IMR-90 (cell line): Measurements from ENCODE around the gene CTSH. TPM values are rescaled to one million over a fixed set of nuclear protein-coding genes. Genes with fewer than 3 reads are reported as not detected.

Experiments used
- ATAC-seq: fragments of 200-7000 bp; cut with Tn5 transposase; 2 replicates; pipeline ENCODE4 v1.9.1; 2020; ENCODE audit warnings: low read depth, mild to moderate bottlenecking, moderate library complexity
- BruUV-seq: library from RNA; stranded (reverse); fragments of 400-500 nt; replicated peaks from 2 replicates; lab custom pipeline; 2021; lab: Mats Ljungman, UMichigan
- CTCF ChIA-PET: fragments of 300-600 bp; formaldehyde crosslinking; extraction: SDS; loops from one replicate; lab custom pipeline; 2021; ENCODE audit warnings: antibody characterized with exemption; lab: Yijun Ruan, JAX
- POLR2A ChIA-PET: fragments of 300-600 bp; sonication (Branson Sonifier 250); formaldehyde crosslinking; loops from one replicate; lab custom pipeline; 2022; ENCODE audit warnings: antibody characterized with exemption; ENCODE audit not compliant: unreplicated experiment; lab: Charles Lee
- DNase-seq: peaks from one replicate; pipeline ENCODE4 v3.0.0; 2013
- H2AFZ ChIP-seq: replicated peaks from 2 replicates; pipeline ENCODE3; 2013; ENCODE audit warnings: low read length, mild to moderate bottlenecking; ENCODE audit not compliant: poor library complexity
- H2AK5ac ChIP-seq: 2 replicates; pipeline ENCODE4 v1.6.1; 2013; ENCODE audit warnings: low read depth, low read length, inconsistent platforms
- H2AK9ac ChIP-seq: replicated peaks from 2 replicates; pipeline ENCODE3; 2013; ENCODE audit warnings: mild to moderate bottlenecking, low read depth, low read length, moderate library complexity; ENCODE audit not compliant: poor library complexity
- H2BK120ac ChIP-seq: 2 replicates; pipeline ENCODE4 v1.6.1; 2013; ENCODE audit warnings: low read depth, low read length, inconsistent platforms
- H2BK15ac ChIP-seq: 3 replicates; pipeline ENCODE4 v1.6.1; 2013; ENCODE audit warnings: low read depth, low read length, inconsistent platforms
- H2BK20ac ChIP-seq: 2 replicates; pipeline ENCODE4 v1.6.1; 2013; ENCODE audit warnings: low read depth, mild to moderate bottlenecking, inconsistent platforms, low read length, moderate library complexity
- H2BK5ac ChIP-seq: 2 replicates; pipeline ENCODE4 v1.6.1; 2013; ENCODE audit warnings: mild to moderate bottlenecking, low read depth, low read length, inconsistent platforms; ENCODE audit not compliant: poor library complexity, severe bottlenecking
- H3K14ac ChIP-seq: replicated peaks from 2 replicates; pipeline ENCODE4 v1.6.1; 2013; ENCODE audit warnings: low read depth, low read length, inconsistent platforms
- H3K18ac ChIP-seq: 2 replicates; pipeline ENCODE4 v1.6.1; 2013; ENCODE audit warnings: low read depth, low read length, control low read depth
- H3K23ac ChIP-seq: 2 replicates; pipeline ENCODE4 v1.6.1; 2013; ENCODE audit warnings: low read depth, low read length, inconsistent platforms
- H3K27ac ChIP-seq: 2 replicates; pipeline ENCODE4 v1.5.1; 2013; ENCODE audit warnings: mild to moderate bottlenecking, control low read depth, low read length; ENCODE audit not compliant: insufficient read depth
- H3K27me3 ChIP-seq: 2 replicates; pipeline ENCODE4 v1.6.1; 2013; ENCODE audit warnings: low read length; ENCODE audit not compliant: control insufficient read depth, insufficient read depth
- H3K36me3 ChIP-seq: 2 replicates; pipeline ENCODE4 v1.6.1; 2013; ENCODE audit warnings: low read length, mixed read lengths; ENCODE audit not compliant: control insufficient read depth, insufficient read depth
- H3K4ac ChIP-seq: 2 replicates; pipeline ENCODE4 v1.6.1; 2013; ENCODE audit warnings: low read depth, low read length, inconsistent platforms
- H3K4me1 ChIP-seq: 2 replicates; pipeline ENCODE4 v1.6.1; 2013; ENCODE audit warnings: low read length, mixed read lengths; ENCODE audit not compliant: control insufficient read depth, insufficient read depth
- H3K4me2 ChIP-seq: 2 replicates; pipeline ENCODE4 v1.6.1; 2013; ENCODE audit warnings: low read depth, mild to moderate bottlenecking, control low read depth, low read length, moderate library complexity
- H3K4me3 ChIP-seq: 2 replicates; pipeline ENCODE4 v1.5.1; 2013; ENCODE audit warnings: low read depth, mild to moderate bottlenecking, control low read depth, low read length, moderate library complexity; ENCODE audit not compliant: insufficient read depth
- H3K56ac ChIP-seq: 2 replicates; pipeline ENCODE4 v1.6.1; 2013; ENCODE audit warnings: low read length, inconsistent platforms; ENCODE audit not compliant: insufficient read depth; ENCODE audit errors: extremely low read depth
- H3K79me1 ChIP-seq, 2 experiments: 2 replicates each; pipeline ENCODE4 v1.6.1; 2013; ENCODE audit warnings: low read length in 2 of 2, inconsistent platforms in 1 of 2, low read depth in 1 of 2
- H3K9ac ChIP-seq: 2 replicates; pipeline ENCODE4 v1.6.1; 2013; ENCODE audit warnings: low read depth, low read length, control low read depth
- H3K9me1 ChIP-seq: 2 replicates; pipeline ENCODE4 v1.6.1; 2013; ENCODE audit warnings: low read length, inconsistent platforms; ENCODE audit not compliant: insufficient read depth
- H3K9me3 ChIP-seq: 2 replicates; pipeline ENCODE4 v1.6.1; 2013; ENCODE audit warnings: low read length; ENCODE audit not compliant: control insufficient read depth, insufficient read depth
- H4K20me1 ChIP-seq: 2 replicates; pipeline ENCODE4 v1.6.1; 2013; ENCODE audit warnings: low read length, inconsistent platforms; ENCODE audit not compliant: insufficient read depth
- H4K5ac ChIP-seq: 2 replicates; pipeline ENCODE4 v1.6.1; 2013; ENCODE audit warnings: mild to moderate bottlenecking, low read depth, low read length, control low read depth
- H4K8ac ChIP-seq, 2 experiments: 2 replicates each; pipeline ENCODE4 v1.6.1; 2013; ENCODE audit warnings: low read depth in 2 of 2, low read length in 2 of 2, control low read depth in 1 of 2, inconsistent platforms in 1 of 2
- H4K91ac ChIP-seq: 2 replicates; pipeline ENCODE4 v1.6.1; 2013; ENCODE audit warnings: low read depth, low read length, inconsistent platforms; ENCODE audit not compliant: insufficient read depth
- FOS ChIP-seq: fragments of 150-350 bp; IDR thresholded peaks from 2 replicates; pipeline ENCODE4 v1.6.1; 2016; ENCODE audit warnings: low read depth, low read length
- MAFK ChIP-seq: IDR thresholded peaks from 2 replicates; pipeline ENCODE4 v1.6.1; 2012; ENCODE audit warnings: low read depth, low read length, improper control_type of control experiment
- RCOR1 ChIP-seq: IDR thresholded peaks from 2 replicates; pipeline ENCODE4 v1.6.1; 2012; ENCODE audit warnings: mild to moderate bottlenecking, low read length, improper control_type of control experiment; ENCODE audit not compliant: insufficient replicate concordance
- RFX5 ChIP-seq: IDR thresholded peaks from 2 replicates; pipeline ENCODE4 v1.8.0; 2012; ENCODE audit warnings: low read depth, mild to moderate bottlenecking, low read length, moderate library complexity
- USF2 ChIP-seq: fragments of 150-350 bp; IDR thresholded peaks from 2 replicates; pipeline ENCODE4 v1.6.1; 2017; ENCODE audit warnings: mild to moderate bottlenecking, antibody characterized with exemption, low read length, low read depth
- WGBS, 2 experiments: methylation state at CpG; one replicate each; pipeline versions ENCODE4 v1.1.5 to v1.1.7; 2013; ENCODE audit warnings: missing lambda C conversion rate in 2 of 2; ENCODE audit not compliant: insufficient read length in 1 of 2; ENCODE audit errors: extremely low coverage in 2 of 2; 5-methylcytosine and 5-hydroxymethylcytosine counted together
- dilution Hi-C: fragments of 300-500 bp; cut with HindIII; formaldehyde crosslinking; loops from one replicate; pipeline ENCODE4 v1.14.3; 2018; ENCODE audit warnings: low sequenced_read_pairs; ENCODE audit not compliant: unreplicated experiment
- in situ Hi-C: fragments of 300-500 bp; cut with MboI; formaldehyde crosslinking; loops from 3 replicates; pipeline ENCODE4 v1.14.3; 2019; ENCODE audit warnings: low sequenced_read_pairs, inconsistent platforms, mixed read lengths
- intact Hi-C: fragments of 100-400 bp; cut with micrococcal nuclease; formaldehyde crosslinking; loops from 2 replicates; pipeline ENCODE4 v1.10.0; 2022
- polyA plus RNA-seq, 3 experiments: library from polyadenylated mRNA; depleted of rRNA; stranded (reverse); fragments of >200 nt; gene quantifications; 2 replicates each; pipeline ENCODE4 v1.2.3, GENCODE V29; 2012; ENCODE audit warnings: low replicate concordance in 1 of 3
- total RNA-seq: library from RNA; depleted of rRNA; stranded (reverse); fragments of >200 nt; gene quantifications from 2 replicates; pipeline ENCODE4 v1.2.3, GENCODE V29; 2012

The CTSH gene
- total and polyA plus RNA-seq, 2 of the 4 experiments (the other 2 are of a cell fraction), result 11.7 to 13.9 TPM

- ATAC-seq (no peak), DNase-seq (no peak)
- no peaks in the 10 kb centered on the region for H3K27me3 ChIP-seq
- H3K4ac ChIP-seq, result peak overlapping the region; percentile 73
- peak overlapping the region; percentile 37; the same call in 1 of the 2 replicates for H4K91ac ChIP-seq
- no peak overlapping the region for H3K4me2 ChIP-seq
- BruUV-seq, result no TSS peak
- H3K4me1 ChIP-seq, result peaks cover 26% of the 10 kb centered on the region
- H2AK9ac ChIP-seq, result no peak overlapping the region
- no peak overlapping the region for H3K56ac ChIP-seq
- in situ Hi-C loops, result no loop called here
- H2AFZ ChIP-seq, result no peak overlapping the region
- peaks cover 27% of the 10 kb centered on the region for H3K9me1 ChIP-seq
- H2BK15ac ChIP-seq, result peak overlapping the region; percentile 73; the same call in 2 of the 3 replicates
- H3K14ac ChIP-seq, result peak overlapping the region; percentile 89
- peak overlapping the region; percentile 80 for H2BK5ac ChIP-seq
- dilution Hi-C loops, result no loop called here
- H3K9me3 ChIP-seq, result no peaks in the 10 kb centered on the region
- no peaks in the 10 kb centered on the region for H3K36me3 ChIP-seq
- POLR2A ChIA-PET, result no interaction called here
- intact Hi-C loops, result no loop called here
- H4K8ac ChIP-seq, result no peak overlapping the region; a peak in 1 of 4 replicates
- no peaks in the 10 kb centered on the region for H4K20me1 ChIP-seq
- WGBS, 2 experiments, result 90% methylated on average over 4 of the region's 17 CpGs; no CpG with 5 or more reads in 1 of the 2 experiments
- no peak overlapping the region for H3K9ac ChIP-seq
- H3K79me1 ChIP-seq, result no peaks in the 10 kb centered on the region; a peak in 1 of 4 replicates
- H3K18ac ChIP-seq, result no peak overlapping the region
- H3K23ac ChIP-seq, result peak overlapping the region; percentile 37; the same call in 1 of the 2 replicates
- H2BK20ac ChIP-seq, result peak overlapping the region; percentile 70; the same call in 1 of the 2 replicates
- peak overlapping the region; percentile 99 for H2AK5ac ChIP-seq
- no peak overlapping the region for H3K4me3 ChIP-seq
- TF ChIP-seq USF2 (no peak), RFX5 (no peak), MAFK (no peak), FOS (no peak), RCOR1 (no peak)
- peak overlapping the region; percentile 40; the same call in 1 of the 2 replicates for H2BK120ac ChIP-seq
- no peak overlapping the region for H4K5ac ChIP-seq
- CTCF ChIA-PET, result interaction anchor here (1.1 kb wide), 1 partner anchor 13 kb away, joined by 3 read pairs; no protein-coding TSS in a partner anchor
- H3K27ac ChIP-seq, result no peak overlapping the region
These were observed 47.8 kb upstream of the CTSH start for GRCh38 chr15:78992416-78993256.
